NCI-H2196 treated with DMSO at 0.1 percent for 48 hours (cell line): ENCODE measurements around the gene CTDP1.
"Not testable (repeated sequence)": the region's sequence is repeated elsewhere in the genome, so short reads cannot be mapped to it uniquely, and the experiment has no call there.

Experiments
- DNase-seq: peaks from one replicate; lab custom pipeline; 2025; ENCODE audit not compliant: unreplicated experiment; lab: John Stamatoyannopoulos, UW

Gene CTDP1

GRCh38 chr18:79681484-79682387, 2.1 kb downstream of the CTDP1 start:
- DNase-seq: no peak

GRCh38 chr18:79682481-79682880, 2.9 kb downstream of the CTDP1 start:
- DNase-seq: no peak

GRCh38 chr18:79682894-79683625, 3.5 kb downstream of the CTDP1 start:
- no peak for DNase-seq

- no peak for DNase-seq
Observed at GRCh38 chr18:79683626-79684282, 4.2 kb downstream of the CTDP1 start.

GRCh38 chr18:79684283-79684631, 4.7 kb downstream of the CTDP1 start:
- DNase-seq: no peak

GRCh38 chr18:79684787-79685186, 5.2 kb downstream of the CTDP1 start:
- no peak for DNase-seq

GRCh38 chr18:79685281-79685680, 5.7 kb downstream of the CTDP1 start:
- no peak for DNase-seq

GRCh38 chr18:79685971-79686370, 6.4 kb downstream of the CTDP1 start:
- no peak for DNase-seq

GRCh38 chr18:79687806-79688205, 8.2 kb downstream of the CTDP1 start:
- DNase-seq: no peak

GRCh38 chr18:79690071-79690470, 10.5 kb downstream of the CTDP1 start:
- no peak for DNase-seq

GRCh38 chr18:79690586-79691482, 11.2 kb downstream of the CTDP1 start:
- DNase-seq: no peak

- no peak for DNase-seq
Observed at GRCh38 chr18:79692056-79692455, 12.5 kb downstream of the CTDP1 start.

- no peak for DNase-seq
Observed at GRCh38 chr18:79692886-79693285, 13.3 kb downstream of the CTDP1 start.

GRCh38 chr18:79693561-79694205, 14.1 kb downstream of the CTDP1 start:
- no peak for DNase-seq

- DNase-seq: not testable (repeated sequence)
Observed at GRCh38 chr18:79694206-79694894, 14.7 kb downstream of the CTDP1 start.

- no peak for DNase-seq
Observed at GRCh38 chr18:79694895-79695213, 15.3 kb downstream of the CTDP1 start.

GRCh38 chr18:79695269-79695668, 15.7 kb downstream of the CTDP1 start:
- no peak for DNase-seq

GRCh38 chr18:79695856-79696850, 16.6 kb downstream of the CTDP1 start:
- no peak for DNase-seq

GRCh38 chr18:79697178-79697577, 17.6 kb downstream of the CTDP1 start:
- DNase-seq: no peak
